GM21390 (cell line): Measurements from ENCODE around the gene SPIC.

Experiments
- ATAC-seq: cut with Tn5 transposase; IDR thresholded peaks from one replicate; pipeline ENCODE4 v1.9.1; 2021; ENCODE audit not compliant: unreplicated experiment

Gene SPIC

DNA sequence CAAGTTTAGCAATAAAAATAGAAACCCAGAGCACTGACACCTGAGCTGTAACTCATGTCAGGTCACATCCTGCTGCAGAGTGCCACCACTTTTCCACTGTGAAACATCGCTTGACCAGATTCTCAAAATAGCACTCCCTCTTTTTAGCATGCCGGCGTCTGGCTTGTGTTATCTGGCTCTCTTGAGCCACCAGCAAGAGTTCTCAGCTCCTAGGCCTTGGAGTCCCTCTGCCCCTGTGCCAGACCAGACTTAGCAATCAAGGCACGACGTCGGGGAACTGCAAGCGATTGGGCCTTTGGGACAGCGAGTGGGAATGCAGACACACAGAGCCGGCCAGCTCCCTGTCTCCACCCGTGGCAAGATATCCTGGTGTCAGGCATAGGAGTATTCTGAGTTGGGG lies 52.5 kb downstream of the SPIC start:
- ATAC-seq, result no peak

DNA sequence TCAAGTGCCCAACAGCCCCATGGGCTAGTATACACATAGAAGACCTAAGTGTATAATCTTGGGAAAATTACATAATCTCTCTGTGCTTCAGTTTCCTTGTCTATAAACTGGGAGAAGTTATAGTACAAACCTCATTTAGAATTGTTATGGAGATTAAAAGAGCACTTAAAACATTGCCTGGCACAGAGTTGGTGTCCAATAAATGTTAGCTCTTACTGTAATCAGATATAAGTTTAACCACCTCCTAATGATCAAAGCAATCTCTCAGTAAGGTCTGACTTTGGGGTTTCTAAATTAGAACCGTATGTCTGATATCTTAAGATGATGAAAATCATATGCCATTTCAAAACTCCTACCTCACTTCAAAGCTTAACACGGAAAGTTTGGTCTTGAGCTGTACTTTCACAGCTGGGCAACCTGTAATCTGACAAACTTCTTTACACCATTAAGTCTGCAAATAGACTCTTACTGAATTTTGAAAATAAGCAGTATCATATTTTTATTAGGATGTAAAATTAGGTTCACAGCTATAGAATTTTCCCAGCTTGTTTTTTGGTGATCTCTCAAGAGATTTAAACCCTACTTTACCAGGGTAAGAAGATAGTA lies 61.0 kb downstream of the SPIC start:
- no peak for ATAC-seq
